H1 (cell line): ENCODE measurements around the gene INF2. TPM values are rescaled to one million over a fixed set of nuclear protein-coding genes. Genes with fewer than 3 reads are reported as not detected.

Experiments used
- CTCF ChIA-PET: fragments of 300-600 bp; sonication (Branson Sonifier 250); formaldehyde crosslinking; loops from one replicate; lab custom pipeline; 2021; ENCODE audit not compliant: partially characterized antibody; lab: Charles Lee
- POLR2A ChIA-PET: fragments of 300-600 bp; sonication (Branson Sonifier 250); formaldehyde crosslinking; loops from one replicate; lab custom pipeline; 2021; ENCODE audit warnings: inconsistent platforms; ENCODE audit not compliant: partially characterized antibody; lab: Charles Lee
- DNase-seq, 2 experiments: peaks; one replicate each; pipeline versions ENCODE4 v3.0.0 to v3.0.0-alpha.2; 2010 to 2022; ENCODE audit warnings: low spot score in 2 of 2, low read depth in 1 of 2, mixed read lengths in 1 of 2
- FAIRE-seq: peaks from 2 replicates; lab custom pipeline; 2011; peaks lifted over from hg19 to GRCh38; lab: Jason Lieb, UNC
- H2AFZ ChIP-seq: 2 replicates; pipeline ENCODE4 v1.8.1; 2012; ENCODE audit warnings: low read length, inconsistent platforms
- H2AK5ac ChIP-seq: 2 replicates; pipeline ENCODE4 v1.6.1; 2013; ENCODE audit warnings: low read depth, low read length
- H2BK120ac ChIP-seq: replicated peaks from 2 replicates; pipeline ENCODE3; 2013; ENCODE audit warnings: low read depth, low read length, inconsistent platforms
- H2BK12ac ChIP-seq: 2 replicates; pipeline ENCODE4 v1.6.1; 2013; ENCODE audit warnings: low read depth, low read length
- H2BK15ac ChIP-seq: 2 replicates; pipeline ENCODE4 v1.6.1; 2013; ENCODE audit warnings: low read length
- H2BK20ac ChIP-seq: 2 replicates; pipeline ENCODE4 v1.6.1; 2013; ENCODE audit warnings: low read length
- H2BK5ac ChIP-seq: 2 replicates; pipeline ENCODE4 v1.6.1; 2013; ENCODE audit warnings: low read depth, low read length
- H3K14ac ChIP-seq: 2 replicates; pipeline ENCODE4 v1.6.1; 2013; ENCODE audit warnings: inconsistent platforms; ENCODE audit not compliant: insufficient read length
- H3K18ac ChIP-seq: 2 replicates; pipeline ENCODE4 v1.6.1; 2013; ENCODE audit warnings: low read length; ENCODE audit errors: extremely low read depth
- H3K23ac ChIP-seq: 2 replicates; pipeline ENCODE4 v1.6.1; 2013; ENCODE audit warnings: inconsistent platforms; ENCODE audit not compliant: insufficient read length
- H3K23me2 ChIP-seq: 2 replicates; pipeline ENCODE4 v1.6.1; 2013; ENCODE audit warnings: low read depth, low read length
- H3K27ac ChIP-seq: 2 replicates; pipeline ENCODE4 v1.6.1; 2011; ENCODE audit warnings: low read depth, low read length, inconsistent platforms
- H3K27me3 ChIP-seq, 4 experiments: replicated peaks in 1 of 4; 1 replicate in 1 of 4; 2 replicates in 3 of 4; pipeline versions ENCODE4 v1.6.1 to v1.8.1; 2011 to 2013; ENCODE audit warnings: low read length in 3 of 4, mild to moderate bottlenecking in 3 of 4, inconsistent platforms in 2 of 4, mixed read lengths in 2 of 4, moderate library complexity in 1 of 4; ENCODE audit not compliant: control insufficient read depth in 3 of 4, insufficient read depth in 3 of 4; ENCODE audit errors: extremely low read depth in 1 of 4
- H3K36me3 ChIP-seq, 4 experiments: 2 replicates each; pipeline versions ENCODE4 v1.6.1 to v1.8.1; 2011 to 2013; ENCODE audit warnings: mild to moderate bottlenecking in 4 of 4, low read length in 3 of 4, moderate library complexity in 2 of 4, control low read depth in 1 of 4, inconsistent platforms in 1 of 4; ENCODE audit not compliant: insufficient read depth in 4 of 4, control insufficient read depth in 2 of 4
- H3K4ac ChIP-seq: replicated peaks from 2 replicates; pipeline ENCODE3; 2013; ENCODE audit warnings: low read length, low read depth, mixed read lengths, inconsistent platforms; ENCODE audit not compliant: insufficient read length
- H3K4me1 ChIP-seq, 4 experiments: replicated peaks in 1 of 4; 1 replicate in 1 of 4; 2 replicates in 3 of 4; pipeline versions ENCODE4 v1.6.1 to v1.8.1; 2011 to 2013; ENCODE audit warnings: low read length in 3 of 4, inconsistent platforms in 2 of 4, mixed read lengths in 1 of 4; ENCODE audit not compliant: insufficient read depth in 4 of 4, control insufficient read depth in 3 of 4
- H3K4me2 ChIP-seq, 2 experiments: 2 replicates each; pipeline versions ENCODE4 v1.6.1 to v1.8.1; 2011 to 2013; ENCODE audit warnings: low read depth in 2 of 2, low read length in 2 of 2, control low read depth in 1 of 2, inconsistent platforms in 1 of 2, mild to moderate bottlenecking in 1 of 2; ENCODE audit not compliant: insufficient read depth in 1 of 2
- H3K4me3 ChIP-seq, 4 experiments: fragments of 200-600, 300-600 bp in 1 of 4; sonication (generic), shearing (Covaris generic), sonication (Bioruptor Twin) in 1 of 4; 2 replicates each; pipeline versions ENCODE4 v1.5.1 to v1.8.1; 2011 to 2016; ENCODE audit warnings: low read length in 4 of 4, low read depth in 3 of 4, control low read depth in 2 of 4, inconsistent platforms in 2 of 4, mild to moderate bottlenecking in 2 of 4, mixed read lengths in 1 of 4, moderate library complexity in 1 of 4; ENCODE audit not compliant: insufficient read depth in 2 of 4; ENCODE audit errors: extremely low read depth in 1 of 4
- H3K56ac ChIP-seq: replicated peaks from 2 replicates; pipeline ENCODE3; 2013; ENCODE audit warnings: low read depth, mild to moderate bottlenecking, mixed read lengths, low read length, inconsistent platforms; ENCODE audit not compliant: insufficient read length
- H3K79me1 ChIP-seq: 2 replicates; pipeline ENCODE4 v1.6.1; 2013; ENCODE audit warnings: low read depth, low read length, control low read depth
- H3K79me2 ChIP-seq, 2 experiments: 2 replicates each; pipeline versions ENCODE4 v1.6.1 to v1.8.1; 2012 to 2013; ENCODE audit warnings: low read length in 2 of 2, mild to moderate bottlenecking in 2 of 2, inconsistent platforms in 1 of 2; ENCODE audit not compliant: insufficient read depth in 2 of 2, control insufficient read depth in 1 of 2
- H3K9ac ChIP-seq, 4 experiments: replicated peaks in 1 of 4; 1 replicate in 1 of 4; 2 replicates in 3 of 4; pipeline versions ENCODE4 v1.6.1 to v1.8.1; 2011 to 2013; ENCODE audit warnings: low read depth in 3 of 4, low read length in 3 of 4, control low read depth in 2 of 4, mild to moderate bottlenecking in 2 of 4, moderate library complexity in 2 of 4, inconsistent platforms in 1 of 4; ENCODE audit errors: extremely low read depth in 1 of 4
- H3K9me3 ChIP-seq, 2 experiments: 2 replicates each; pipeline versions ENCODE4 v1.6.1 to v1.8.1; 2012 to 2013; ENCODE audit warnings: mild to moderate bottlenecking in 2 of 2, moderate library complexity in 2 of 2, control low read depth in 1 of 2, inconsistent platforms in 1 of 2, low read depth in 1 of 2, low read length in 1 of 2, mixed read lengths in 1 of 2; ENCODE audit not compliant: insufficient read depth in 2 of 2
- H4K20me1 ChIP-seq, 2 experiments: replicated peaks in 1 of 2; 2 replicates each; pipeline versions ENCODE3 to v1.8.1; 2011 to 2013; ENCODE audit warnings: inconsistent platforms in 2 of 2, low read length in 2 of 2, mild to moderate bottlenecking in 1 of 2; ENCODE audit not compliant: insufficient read depth in 2 of 2, control insufficient read depth in 1 of 2
- H4K5ac ChIP-seq: 2 replicates; pipeline ENCODE4 v1.6.1; 2013; ENCODE audit warnings: low read length, low read depth, mixed read lengths, inconsistent platforms; ENCODE audit not compliant: insufficient read length
- H4K8ac ChIP-seq: 2 replicates; pipeline ENCODE4 v1.8.0; 2013; ENCODE audit warnings: mild to moderate bottlenecking, moderate library complexity, low read length, inconsistent platforms; ENCODE audit not compliant: insufficient read depth; ENCODE audit errors: extremely low read depth
- H4K91ac ChIP-seq: replicated peaks from 2 replicates; pipeline ENCODE3; 2013; ENCODE audit warnings: low read length, mixed read lengths, inconsistent platforms; ENCODE audit not compliant: insufficient read length
- ASH2L ChIP-seq: fragments of 200-600, 300-600 bp; sonication (generic); IDR thresholded peaks from one replicate; pipeline ENCODE4 v1.7.1; 2017; ENCODE audit warnings: low read length
- CBX8 ChIP-seq: fragments of 300-800, 300-1000 bp; sonication (generic); IDR thresholded peaks from 2 replicates; pipeline ENCODE4 v1.7.1; 2016; ENCODE audit warnings: low read depth, low read length, borderline replicate concordance
- CHD2 ChIP-seq: IDR thresholded peaks from 2 replicates; pipeline ENCODE4 v1.6.1; 2012; ENCODE audit warnings: low read length, improper control_type of control experiment
- POLR2A ChIP-seq, 2 experiments: IDR thresholded peaks; 1 replicate in 1 of 2; 2 replicates in 1 of 2; pipeline ENCODE4 v1.6.1; 2011; ENCODE audit warnings: low read depth in 2 of 2, low read length in 2 of 2, mild to moderate bottlenecking in 2 of 2; ENCODE audit errors: control extremely low read depth in 1 of 2
- POLR2AphosphoS5 ChIP-seq: IDR thresholded peaks from 2 replicates; pipeline ENCODE4 v1.6.1; 2011; ENCODE audit warnings: low read depth, low read length
- RAD21 ChIP-seq, 2 experiments: IDR thresholded peaks in 1 of 2; conservative IDR thresholded peaks in 1 of 2; 2 replicates each; pipeline ENCODE4 v1.6.1; 2011; ENCODE audit warnings: low read depth in 2 of 2, low read length in 2 of 2, improper control_type of control experiment in 1 of 2, inconsistent platforms in 1 of 2, mild to moderate bottlenecking in 1 of 2, moderate library complexity in 1 of 2
- SIX5 ChIP-seq: IDR thresholded peaks from 2 replicates; pipeline ENCODE4 v1.6.1; 2011; ENCODE audit warnings: mild to moderate bottlenecking, low read depth, low read length
- SP2 ChIP-seq: IDR thresholded peaks from 2 replicates; pipeline ENCODE4 v1.6.1; 2012; ENCODE audit warnings: mild to moderate bottlenecking, low read length, inconsistent platforms
- TAF7 ChIP-seq: optimal IDR thresholded peaks from 2 replicates; pipeline ENCODE3; 2011; ENCODE audit warnings: low read depth, mild to moderate bottlenecking, inconsistent platforms, low read length, moderate library complexity, borderline replicate concordance
- TEAD4 ChIP-seq: IDR thresholded peaks from 2 replicates; pipeline ENCODE4 v1.6.1; 2012; ENCODE audit warnings: low read depth, low read length, inconsistent platforms, mixed read lengths
- WGBS, 2 experiments: shearing (Covaris generic) in 1 of 2; methylation state at CpG; one replicate each; pipeline versions ENCODE4 v1.1.6 to v1.1.7; 2013 to 2015; ENCODE audit warnings: low lambda C conversion rate in 2 of 2, mixed read lengths in 2 of 2, inconsistent platforms in 1 of 2, low coverage in 1 of 2, missing lambda C conversion rate in 1 of 2; ENCODE audit not compliant: insufficient replicate concordance in 2 of 2, insufficient coverage in 1 of 2, insufficient read length in 1 of 2; ENCODE audit errors: extremely low coverage in 1 of 2, missing lambda C conversion rate in 1 of 2; 5-methylcytosine and 5-hydroxymethylcytosine counted together
- polyA plus RNA-seq, 7 experiments: library from polyadenylated mRNA; depleted of rRNA in 3 of 7; stranded (reverse) in 5 of 7; unstranded in 2 of 7; fragments of >200 nt in 5 of 7; fragments of 200-250 nt in 2 of 7; gene quantifications; 1 replicate in 5 of 7; 2 replicates in 1 of 7; 4 replicates in 1 of 7; pipeline versions ENCODE4 v1.2.1 to v1.2.3, GENCODE V29; 2011 to 2013; ENCODE audit warnings: missing spikeins in 2 of 7, mixed read lengths in 2 of 7
- total RNA-seq: library from RNA; stranded (reverse); fragmentation: NEBNext Ultra II Directional; extraction: Animal tissue kit (Norgen Biotek cat#: 25700); gene quantifications from 2 replicates; pipeline ENCODE4 v1.2.1, GENCODE V29; 2021

INF2 gene
- total and polyA plus RNA-seq, 2 of the 8 experiments (the other 6 are each of a cell fraction or from before 2014, with no cell fraction given), result 29.1 to 59.5 TPM

DNA sequence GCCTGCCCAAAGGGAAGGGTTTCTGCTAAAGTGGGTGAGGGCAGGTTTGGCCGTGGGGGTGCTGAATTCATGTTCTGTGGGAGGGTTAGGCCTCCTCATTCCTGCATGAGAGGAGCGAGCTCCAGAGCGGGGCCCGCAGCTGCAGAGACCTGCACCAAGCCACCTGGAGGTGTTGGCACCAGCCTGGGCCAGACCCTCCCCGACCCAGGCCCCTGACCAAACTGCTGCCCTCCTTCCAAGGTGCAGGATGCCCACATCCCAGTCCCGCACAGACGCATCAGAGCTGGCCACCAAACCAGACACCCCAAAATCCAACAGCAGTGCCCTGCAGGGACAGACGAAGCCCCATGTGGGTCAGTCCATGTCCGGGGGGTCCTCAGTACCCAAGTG is 45.2 kb downstream of the INF2 start:
- Histone ChIP-seq H2BK5ac (no peak overlapping the region), H3K27me3 (peaks cover 0 to 5% (median 0%) of the 10 kb centered on the region in 4 experiments; a peak in 2 of 7 replicates), H3K56ac (no peak overlapping the region), H3K9ac (no peak overlapping the region), H4K20me1 (peaks cover 0 to 6% of the 10 kb centered on the region in 2 experiments), H4K8ac (no peak overlapping the region), H2AFZ (no peak overlapping the region), H3K14ac (no peak overlapping the region), H3K9me3 (no peaks in the 10 kb centered on the region), H4K5ac (no peak overlapping the region), H3K18ac (no peak overlapping the region), H3K79me2 (no peaks in the 10 kb centered on the region), H3K36me3 (no peaks in the 10 kb centered on the region), H3K79me1 (no peaks in the 10 kb centered on the region), H3K23ac (no peak overlapping the region), H3K4me1 (no peaks in the 10 kb centered on the region; a peak in 2 of 7 replicates), H2BK20ac (no peak overlapping the region), H3K4me3 (no peak overlapping the region), H2AK5ac (no peak overlapping the region), H2BK15ac (no peak overlapping the region), H3K27ac (no peak overlapping the region), H3K4me2 (no peak overlapping the region), H3K23me2 (no peaks in the 10 kb centered on the region), H2BK120ac (no peak overlapping the region), H4K91ac (no peak overlapping the region), H2BK12ac (no peak overlapping the region), H3K4ac (no peak overlapping the region)
- DNase-seq (no peak), FAIRE-seq (no peak)
- CTCF ChIA-PET, result interaction anchor here (1.9 to 4.6 kb wide), 2 partner anchors 9 to 12 kb away, joined by 6 to 18 read pairs; no protein-coding TSS in a partner anchor
- 81% methylated on average over 8 of the region's 9 CpGs; no CpG with 5 or more reads in 1 of the 2 experiments for WGBS, 2 experiments
- TF ChIP-seq POLR2AphosphoS5 (no peak), CBX8 (no peak), SP2 (no peak), ASH2L (no peak), TAF7 (no peak), RAD21 (IDR thresholded peaks at IDR 0.05 in 1 of 2, conservative IDR thresholded peaks at IDR 0.05 in 1 of 2; ENCODE audit: low read depth in 2 of 2, low read length in 2 of 2) (no peak), SIX5 (no peak), TEAD4 (no peak), CHD2 (no peak), POLR2A (IDR thresholded peaks at IDR 0.05; ENCODE audit: control extremely low read depth in 1 of 2, low read depth in 2 of 2, low read length in 2 of 2) (no peak)
- POLR2A ChIA-PET, result interaction anchor here (1.1 to 2.4 kb wide), 4 partner anchors 11 to 234 kb away, joined by 3 to 11 read pairs (median 4); partner anchors contain the start of gene SIVA1
